AG04450 (cell line): ENCODE data around the gene TCHHL1. TPM values are rescaled to one million over a fixed set of nuclear protein-coding genes. Genes with fewer than 3 reads are reported as not detected.

Source experiments
- CTCF ChIA-PET: fragments of 300-600, 350-600 bp; formaldehyde crosslinking; extraction: SDS; loops from one replicate; lab custom pipeline; 2022; ENCODE audit warnings: antibody characterized with exemption, inconsistent platforms; lab: Charles Lee
- POLR2A ChIA-PET: fragments of 350-600 bp; formaldehyde crosslinking; extraction: SDS; loops from one replicate; lab custom pipeline; 2021; ENCODE audit warnings: antibody characterized with exemption, inconsistent platforms; lab: Yijun Ruan, JAX
- DNase-seq: peaks from one replicate; pipeline ENCODE4 v3.0.0-alpha.2; 2011; ENCODE audit warnings: low read depth, low spot score
- H3K27ac ChIP-seq: one replicate; pipeline ENCODE4 v1.5.1; 2012; ENCODE audit warnings: low read depth, low read length, control low read depth
- H3K27me3 ChIP-seq: one replicate; pipeline ENCODE4 v1.6.0; 2012; ENCODE audit warnings: low read length; ENCODE audit not compliant: control insufficient read depth, insufficient read depth
- H3K4me3 ChIP-seq: 2 replicates; pipeline ENCODE4 v1.5.1; 2011; ENCODE audit warnings: mild to moderate bottlenecking, low read depth, low read length, control low read depth
- H3K9me3 ChIP-seq: 2 replicates; pipeline ENCODE4 v1.5.1; 2012; ENCODE audit warnings: low read length; ENCODE audit not compliant: control insufficient read depth, insufficient read depth
- CTCF ChIP-seq: IDR thresholded peaks from 2 replicates; pipeline ENCODE4 v1.5.1; 2011; ENCODE audit warnings: low read depth, low read length, control low read depth, inconsistent platforms
- polyA plus RNA-seq: library from polyadenylated mRNA; depleted of rRNA; stranded (reverse); fragments of >200 nt; gene quantifications from 2 replicates; pipeline ENCODE4 v1.2.3, GENCODE V29; 2011

The TCHHL1 gene
- polyA plus RNA-seq, 1 experiment = not detected

DNA sequence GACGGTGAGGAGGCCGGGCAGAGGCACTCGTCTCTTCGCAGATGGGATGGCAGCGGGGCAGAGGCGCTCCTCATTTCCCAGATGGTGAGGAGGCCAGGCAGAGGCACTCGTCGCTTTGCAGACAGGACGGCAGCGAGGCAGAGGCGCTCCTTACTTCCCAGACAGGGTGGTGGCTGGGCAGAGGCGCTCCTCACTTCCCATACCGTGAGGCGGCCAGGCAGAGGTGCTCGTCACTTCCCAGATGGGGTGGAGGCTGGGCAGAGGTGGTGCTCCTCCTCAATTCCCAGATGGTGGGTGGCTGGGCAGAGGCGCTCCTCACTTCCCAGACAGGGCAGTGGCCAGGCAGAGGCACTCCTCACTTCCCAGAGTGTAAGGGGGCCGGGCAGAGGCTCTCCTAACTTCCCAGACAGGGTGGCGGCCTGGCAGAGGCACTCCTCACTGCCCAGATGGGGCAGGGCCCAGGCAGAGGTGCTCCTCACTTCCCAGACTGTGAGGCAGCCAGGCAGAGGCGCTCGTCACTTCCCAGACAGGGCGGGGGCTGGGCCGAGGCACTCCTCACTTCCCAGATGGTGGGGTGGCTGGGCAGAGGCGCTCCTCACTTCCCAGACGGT is 9.9 kb downstream of the TCHHL1 start:
- Histone ChIP-seq H3K9me3 (no peaks in the 10 kb centered on the region), H3K4me3 (no peak overlapping the region), H3K27ac (no peak overlapping the region), H3K27me3 (no peaks in the 10 kb centered on the region)
- ChIA-PET POLR2A (no interaction called here), CTCF (no interaction called here)
- no peak for TF ChIP-seq CTCF
- DNase-seq = no peak

DNA sequence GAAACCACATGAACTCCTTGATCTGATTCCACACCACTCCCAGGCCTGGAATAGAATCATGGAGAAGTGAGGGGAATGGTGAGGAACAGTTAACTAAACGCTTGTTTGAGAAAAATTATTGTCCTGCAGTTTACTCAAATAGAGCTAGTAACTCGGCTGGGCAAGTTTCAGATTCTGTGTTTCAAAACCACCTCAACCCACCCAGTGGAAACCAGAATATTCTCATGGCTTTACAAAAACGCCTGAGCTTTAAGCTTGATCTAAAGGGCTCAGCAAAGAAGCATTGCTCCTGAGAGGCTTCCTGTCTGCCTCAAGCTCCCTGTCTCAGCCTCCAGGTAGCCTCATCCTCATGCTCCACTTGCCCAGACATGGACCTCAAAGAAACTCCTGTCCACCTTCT is 16.6 kb downstream of the TCHHL1 start:
- POLR2A ChIA-PET = no interaction called here
- H3K27ac ChIP-seq = no peak overlapping the region

GRCh38 chr1:152071123-152071522 is 17.7 kb downstream of the TCHHL1 start:
- ChIA-PET CTCF (no interaction called here), POLR2A (no interaction called here)
- no peak for TF ChIP-seq CTCF
- H3K4me3 ChIP-seq = no peak overlapping the region
- no peaks in the 10 kb centered on the region for H3K27me3 ChIP-seq
- no peaks in the 10 kb centered on the region for H3K9me3 ChIP-seq
- H3K27ac ChIP-seq = no peak overlapping the region
- no peak for DNase-seq

More for the DNA sequence above, 16.6 kb downstream of the TCHHL1 start:
- CTCF ChIA-PET = interaction anchor here (1.0 to 1.4 kb wide), 2 partner anchors 19 to 113 kb away, joined by 3 read pairs; no protein-coding TSS in a partner anchor
- H3K9me3 ChIP-seq = no peaks in the 10 kb centered on the region
- no peaks in the 10 kb centered on the region for H3K27me3 ChIP-seq
- no peak for TF ChIP-seq CTCF
- no peak for DNase-seq
- H3K4me3 ChIP-seq = no peak overlapping the region

DNA sequence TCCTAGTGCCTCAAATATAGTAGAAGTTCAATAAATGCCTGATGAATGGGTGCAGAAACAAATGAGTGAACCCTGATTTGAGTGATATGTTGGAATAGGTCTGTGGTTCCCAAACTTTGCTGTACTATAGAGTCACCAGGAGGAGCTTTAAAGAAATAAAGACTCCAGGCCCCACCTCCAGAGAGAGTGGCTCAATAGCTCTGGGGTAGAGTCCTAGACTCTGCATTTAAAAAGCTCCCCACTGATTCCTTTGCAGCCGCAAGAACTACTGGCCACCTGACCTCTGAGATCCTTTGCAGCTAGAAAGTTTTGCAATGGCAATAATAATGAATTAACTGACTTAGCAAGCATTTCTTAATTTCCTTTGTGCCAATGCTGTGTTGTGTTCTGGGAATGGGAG is 20.9 kb downstream of the TCHHL1 start:
- ChIA-PET POLR2A (no interaction called here), CTCF (interaction anchor here (1.3 kb wide), 1 partner anchor 15 kb away, joined by 3 read pairs; no protein-coding TSS in a partner anchor)
- H3K9me3 ChIP-seq = no peaks in the 10 kb centered on the region
- H3K27me3 ChIP-seq = peaks cover 2% of the 10 kb centered on the region
- no peak overlapping the region for H3K27ac ChIP-seq
- no peak for TF ChIP-seq CTCF
- DNase-seq = no peak
- no peak overlapping the region for H3K4me3 ChIP-seq

GRCh38 chr1:152067150-152067549 is 21.7 kb downstream of the TCHHL1 start:
- Histone ChIP-seq H3K4me3 (no peak overlapping the region), H3K27me3 (peaks cover 2% of the 10 kb centered on the region), H3K27ac (no peak overlapping the region), H3K9me3 (no peaks in the 10 kb centered on the region)
- no peak for TF ChIP-seq CTCF
- CTCF ChIA-PET = no interaction called here
- POLR2A ChIA-PET = no interaction called here
- no peak for DNase-seq
